SK-N-SH treated with all-trans-retinoic acid at 6 μM for 48 hours (cell line): ENCODE data around the gene CALU.

Experiments used
- ARNTL ChIP-seq: fragments of 450-650 bp; formaldehyde crosslinking; IDR thresholded peaks from 2 replicates; pipeline ENCODE4 v1.5.0; 2020; ENCODE audit warnings: low read depth, mild to moderate bottlenecking, moderate library complexity, borderline replicate concordance
- BACH2 ChIP-seq: fragments of 250-450 bp; sonication (Bioruptor Pico); IDR thresholded peaks from 2 replicates; pipeline ENCODE4 v1.9.0; 2021; ENCODE audit warnings: mild to moderate bottlenecking, borderline replicate concordance
- CSDC2 ChIP-seq: fragments of 250-450 bp; sonication (Bioruptor Pico); IDR thresholded peaks from 2 replicates; pipeline ENCODE4 v1.5.0; 2020; ENCODE audit warnings: mild to moderate bottlenecking, moderate library complexity
- OSR1 ChIP-seq: fragments of 250-450 bp; sonication (Bioruptor Pico); IDR thresholded peaks from 2 replicates; pipeline ENCODE4 v1.8.0; 2022; ENCODE audit warnings: moderate library complexity, mild to moderate bottlenecking, inconsistent platforms
- PPARA ChIP-seq: fragments of 250-450 bp; sonication (Bioruptor Pico); IDR thresholded peaks from 2 replicates; pipeline ENCODE4 v1.5.0; 2020; ENCODE audit warnings: mild to moderate bottlenecking, borderline replicate concordance
- RARB ChIP-seq: fragments of 250-450 bp; sonication (Bioruptor Pico); IDR thresholded peaks from 2 replicates; pipeline ENCODE4 v1.8.0; 2021; ENCODE audit warnings: mild to moderate bottlenecking, moderate library complexity
- TCF4 ChIP-seq: fragments of 250-450 bp; sonication (Bioruptor Pico); IDR thresholded peaks from 2 replicates; pipeline ENCODE4 v1.8.0; 2021; ENCODE audit warnings: mild to moderate bottlenecking, moderate library complexity, borderline replicate concordance
- TOX ChIP-seq: fragments of 250-450 bp; sonication (Bioruptor Pico); IDR thresholded peaks from 2 replicates; pipeline ENCODE4 v1.8.0; 2021; ENCODE audit warnings: mild to moderate bottlenecking, moderate library complexity, borderline replicate concordance
- TSHZ2 ChIP-seq: fragments of 250-450 bp; sonication (Bioruptor Pico); IDR thresholded peaks from 2 replicates; pipeline ENCODE4 v1.5.0; 2020; ENCODE audit warnings: mild to moderate bottlenecking, moderate library complexity
- ZFP3 ChIP-seq: fragments of 250-450 bp; sonication (Bioruptor Pico); IDR thresholded peaks from 2 replicates; pipeline ENCODE4 v1.5.0; 2020; ENCODE audit warnings: mild to moderate bottlenecking, moderate library complexity
- ZFP30 ChIP-seq: fragments of 450-650 bp; formaldehyde crosslinking; IDR thresholded peaks from 2 replicates; pipeline ENCODE4 v1.5.0; 2022; ENCODE audit warnings: mild to moderate bottlenecking, moderate library complexity
- ZNF565 ChIP-seq: fragments of 450-650 bp; formaldehyde crosslinking; conservative IDR thresholded peaks from 2 replicates; pipeline ENCODE4 v1.5.0; 2020; ENCODE audit warnings: low read depth, mild to moderate bottlenecking, moderate library complexity
- TF ChIP-seq, protein P1 (sequence below): fragments of 250-450 bp; sonication (Bioruptor Pico); IDR thresholded peaks from 2 replicates; pipeline ENCODE4 v1.8.0; 2020; ENCODE audit warnings: mild to moderate bottlenecking, moderate library complexity, borderline replicate concordance
- TF ChIP-seq, protein P2 (sequence below): fragments of 250-450 bp; sonication (Bioruptor Pico); IDR thresholded peaks from 2 replicates; pipeline ENCODE4 v1.5.1; 2020; ENCODE audit warnings: low read depth, mild to moderate bottlenecking, moderate library complexity

DNA sequence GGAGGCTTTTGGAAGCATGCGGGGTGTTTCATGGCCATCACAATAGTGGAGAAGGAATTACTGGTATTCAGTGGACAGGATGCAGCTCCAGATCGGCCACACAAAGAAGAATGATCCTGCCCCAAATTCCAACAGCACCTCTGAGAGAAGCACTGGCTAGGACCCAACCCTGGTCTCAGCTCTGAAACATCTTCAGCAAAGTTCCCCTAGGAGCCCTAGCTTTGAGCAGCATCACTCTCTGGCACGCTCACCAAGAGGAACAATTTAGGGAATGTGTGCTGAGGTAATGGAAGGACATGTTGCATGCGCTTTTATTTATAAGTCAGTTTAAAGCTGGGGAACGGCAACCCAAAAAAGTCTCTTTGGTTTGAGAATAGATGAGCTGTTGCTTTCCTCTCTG lies 42.0 kb downstream of the CALU start:
- TF ChIP-seq RARB (CRISPR knock-in tag) (no peak), ZFP3 (CRISPR knock-in tag) (no peak), OSR1 (CRISPR knock-in tag) (no peak), ZFP30 (no peak), PPARA (CRISPR knock-in tag) (no peak), TOX (no peak), ARNTL (no peak), TCF4 (CRISPR knock-in tag) (no peak), ZNF565 (CRISPR knock-in tag) (no peak), TSHZ2 (CRISPR knock-in tag) (no peak), BACH2 (CRISPR knock-in tag) (no peak), CSDC2 (CRISPR knock-in tag) (no peak)
- TF ChIP-seq, protein P1, sequence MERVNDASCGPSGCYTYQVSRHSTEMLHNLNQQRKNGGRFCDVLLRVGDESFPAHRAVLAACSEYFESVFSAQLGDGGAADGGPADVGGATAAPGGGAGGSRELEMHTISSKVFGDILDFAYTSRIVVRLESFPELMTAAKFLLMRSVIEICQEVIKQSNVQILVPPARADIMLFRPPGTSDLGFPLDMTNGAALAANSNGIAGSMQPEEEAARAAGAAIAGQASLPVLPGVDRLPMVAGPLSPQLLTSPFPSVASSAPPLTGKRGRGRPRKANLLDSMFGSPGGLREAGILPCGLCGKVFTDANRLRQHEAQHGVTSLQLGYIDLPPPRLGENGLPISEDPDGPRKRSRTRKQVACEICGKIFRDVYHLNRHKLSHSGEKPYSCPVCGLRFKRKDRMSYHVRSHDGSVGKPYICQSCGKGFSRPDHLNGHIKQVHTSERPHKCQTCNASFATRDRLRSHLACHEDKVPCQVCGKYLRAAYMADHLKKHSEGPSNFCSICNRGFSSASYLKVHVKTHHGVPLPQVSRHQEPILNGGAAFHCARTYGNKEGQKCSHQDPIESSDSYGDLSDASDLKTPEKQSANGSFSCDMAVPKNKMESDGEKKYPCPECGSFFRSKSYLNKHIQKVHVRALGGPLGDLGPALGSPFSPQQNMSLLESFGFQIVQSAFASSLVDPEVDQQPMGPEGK = no peak
- TF ChIP-seq, protein P2, sequence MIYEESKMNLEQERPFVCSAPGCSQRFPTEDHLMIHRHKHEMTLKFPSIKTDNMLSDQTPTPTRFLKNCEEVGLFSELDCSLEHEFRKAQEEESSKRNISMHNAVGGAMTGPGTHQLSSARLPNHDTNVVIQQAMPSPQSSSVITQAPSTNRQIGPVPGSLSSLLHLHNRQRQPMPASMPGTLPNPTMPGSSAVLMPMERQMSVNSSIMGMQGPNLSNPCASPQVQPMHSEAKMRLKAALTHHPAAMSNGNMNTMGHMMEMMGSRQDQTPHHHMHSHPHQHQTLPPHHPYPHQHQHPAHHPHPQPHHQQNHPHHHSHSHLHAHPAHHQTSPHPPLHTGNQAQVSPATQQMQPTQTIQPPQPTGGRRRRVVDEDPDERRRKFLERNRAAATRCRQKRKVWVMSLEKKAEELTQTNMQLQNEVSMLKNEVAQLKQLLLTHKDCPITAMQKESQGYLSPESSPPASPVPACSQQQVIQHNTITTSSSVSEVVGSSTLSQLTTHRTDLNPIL (CRISPR knock-in tag) = no peak
